RWPE1 (cell line): ENCODE data around the gene MAD2L1BP.
"Not testable (repeated sequence)": the region's sequence is repeated elsewhere in the genome, so short reads cannot be mapped to it uniquely, and the experiment has no call there.

ENCODE experiments used
- CTCF ChIA-PET: fragments of 350-600 bp; sonication (Branson Sonifier 250); formaldehyde crosslinking; extraction: SDS; loops from one replicate; lab custom pipeline; 2021; lab: Yijun Ruan, JAX
- POLR2A ChIA-PET: fragments of 400-600 bp; formaldehyde crosslinking; extraction: SDS; loops from one replicate; lab custom pipeline; 2020; ENCODE audit warnings: antibody characterized with exemption; ENCODE audit not compliant: low non-redundant PET; lab: Yijun Ruan, JAX
- DNase-seq: peaks from one replicate; pipeline ENCODE4 v3.0.0; 2012; ENCODE audit warnings: low spot score
- H3K27ac ChIP-seq: fragments of 450-650 bp; 2 replicates; pipeline ENCODE4 v1.5.1; 2017
- TF ChIP-seq, protein P1 (sequence below): fragments of 450-650 bp; conservative IDR thresholded peaks from 2 replicates; pipeline ENCODE4 v1.5.1; 2017; ENCODE audit warnings: low read depth, mild to moderate bottlenecking

Gene MAD2L1BP, protein sequence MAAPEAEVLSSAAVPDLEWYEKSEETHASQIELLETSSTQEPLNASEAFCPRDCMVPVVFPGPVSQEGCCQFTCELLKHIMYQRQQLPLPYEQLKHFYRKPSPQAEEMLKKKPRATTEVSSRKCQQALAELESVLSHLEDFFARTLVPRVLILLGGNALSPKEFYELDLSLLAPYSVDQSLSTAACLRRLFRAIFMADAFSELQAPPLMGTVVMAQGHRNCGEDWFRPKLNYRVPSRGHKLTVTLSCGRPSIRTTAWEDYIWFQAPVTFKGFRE

DNA sequence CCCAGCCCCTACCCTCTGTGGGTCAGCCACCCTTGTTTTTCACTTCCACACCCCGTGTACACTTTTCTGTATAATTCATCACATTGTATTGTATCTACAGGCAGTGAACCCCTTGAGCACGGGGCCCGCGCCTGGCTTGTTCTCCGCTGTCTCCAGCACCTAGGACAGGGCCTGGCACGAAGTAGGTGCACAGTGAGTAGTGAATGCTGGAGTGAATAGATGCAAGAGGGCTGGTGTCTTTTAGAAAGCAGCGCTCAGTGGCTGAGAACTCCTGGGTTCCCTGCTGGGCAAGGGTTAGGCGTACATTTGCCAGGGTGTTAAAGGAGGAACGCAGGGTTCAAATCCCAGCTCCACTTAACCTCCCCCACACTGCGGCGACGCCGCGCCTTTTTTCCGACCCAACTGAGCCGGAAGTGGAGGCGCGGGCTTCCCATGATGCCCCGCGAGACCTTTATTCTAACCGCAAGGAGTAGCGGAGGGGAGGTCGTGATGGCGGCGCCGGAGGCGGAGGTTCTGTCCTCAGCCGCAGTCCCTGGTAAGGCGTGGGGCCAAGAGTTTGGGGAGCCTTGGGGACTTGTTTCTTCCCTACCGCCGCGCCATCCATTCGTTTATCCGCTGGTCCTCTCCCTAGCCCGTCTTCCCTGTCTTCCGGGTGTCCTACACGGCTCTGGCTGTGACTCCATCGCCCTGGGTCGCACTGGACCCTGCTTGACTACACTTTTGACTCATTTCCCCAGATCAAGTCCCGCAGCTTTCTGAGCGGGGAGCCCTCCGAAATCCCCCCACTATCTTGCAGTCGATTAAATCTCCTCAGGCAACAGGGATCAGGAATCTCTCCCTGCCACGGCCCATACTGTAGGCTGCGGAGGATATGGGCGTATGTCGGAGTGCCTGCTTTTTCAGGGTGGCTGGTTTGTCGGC, at the start of gene MAD2L1BP:
MAD2L1BP (plus strand) TSS at position 454 of the 921 bp plus-strand sequence; CDS start at position 490, 36 bp downstream.
- DNase-seq, result peak; percentile 63
- POLR2A ChIA-PET, result interaction anchor here (1.2 kb wide), 1 partner anchor 8 kb away, joined by 3 read pairs; no protein-coding TSS in a partner anchor
- TF ChIP-seq, protein P1, sequence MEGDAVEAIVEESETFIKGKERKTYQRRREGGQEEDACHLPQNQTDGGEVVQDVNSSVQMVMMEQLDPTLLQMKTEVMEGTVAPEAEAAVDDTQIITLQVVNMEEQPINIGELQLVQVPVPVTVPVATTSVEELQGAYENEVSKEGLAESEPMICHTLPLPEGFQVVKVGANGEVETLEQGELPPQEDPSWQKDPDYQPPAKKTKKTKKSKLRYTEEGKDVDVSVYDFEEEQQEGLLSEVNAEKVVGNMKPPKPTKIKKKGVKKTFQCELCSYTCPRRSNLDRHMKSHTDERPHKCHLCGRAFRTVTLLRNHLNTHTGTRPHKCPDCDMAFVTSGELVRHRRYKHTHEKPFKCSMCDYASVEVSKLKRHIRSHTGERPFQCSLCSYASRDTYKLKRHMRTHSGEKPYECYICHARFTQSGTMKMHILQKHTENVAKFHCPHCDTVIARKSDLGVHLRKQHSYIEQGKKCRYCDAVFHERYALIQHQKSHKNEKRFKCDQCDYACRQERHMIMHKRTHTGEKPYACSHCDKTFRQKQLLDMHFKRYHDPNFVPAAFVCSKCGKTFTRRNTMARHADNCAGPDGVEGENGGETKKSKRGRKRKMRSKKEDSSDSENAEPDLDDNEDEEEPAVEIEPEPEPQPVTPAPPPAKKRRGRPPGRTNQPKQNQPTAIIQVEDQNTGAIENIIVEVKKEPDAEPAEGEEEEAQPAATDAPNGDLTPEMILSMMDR, result no peak
- peak within 1 kb of the TSS; percentile 80 for H3K27ac ChIP-seq
- CTCF ChIA-PET, result interaction anchor here (1.1 kb wide), 1 partner anchor 32 kb away, joined by 5 read pairs; no protein-coding TSS in a partner anchor

DNA sequence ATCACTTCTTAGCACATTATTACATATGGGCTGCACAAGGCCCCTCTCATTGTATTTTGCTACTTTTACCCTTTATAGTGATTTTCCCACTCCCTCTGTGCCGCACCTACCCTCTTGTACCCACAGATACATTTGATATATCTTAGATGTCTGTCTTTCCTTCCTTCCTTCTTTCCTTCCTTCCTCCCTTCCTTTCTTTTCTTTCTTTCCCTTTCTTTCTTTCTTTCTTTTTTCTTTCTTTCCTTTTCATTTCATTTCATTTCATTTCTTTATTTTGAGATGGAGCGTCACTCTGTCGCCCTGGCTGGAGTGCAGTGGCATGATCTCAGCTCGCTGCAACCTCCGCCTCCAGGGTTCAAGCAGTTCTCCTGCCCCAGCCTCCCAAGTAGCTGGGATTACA, 47.4 kb upstream of the MAD2L1BP start:
- POLR2A ChIA-PET, result no interaction called here
- H3K27ac ChIP-seq, result no peak overlapping the region
- CTCF ChIA-PET, result no interaction called here
- TF ChIP-seq, protein P1, result no peak
- no peak for DNase-seq

DNA sequence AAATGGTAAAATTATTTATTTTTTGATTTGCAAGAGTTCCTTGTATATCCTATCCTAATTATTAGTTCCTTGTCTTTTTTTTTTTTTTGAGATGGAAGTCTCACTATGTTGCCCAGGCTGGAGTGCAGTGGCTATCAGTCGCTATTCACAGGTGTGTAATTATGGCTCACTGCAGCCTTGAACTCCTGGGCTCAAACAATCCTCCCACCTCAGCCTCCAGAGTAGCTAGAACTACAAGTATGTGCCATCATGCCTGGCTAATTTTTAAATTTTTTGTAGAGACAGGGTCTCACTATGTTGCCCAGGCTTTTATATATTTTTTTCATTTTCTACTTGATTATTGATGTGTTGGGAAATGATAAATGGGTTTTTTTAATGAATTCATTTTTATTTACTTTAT, 46.1 kb upstream of the MAD2L1BP start:
- POLR2A ChIA-PET, DNase-seq, H3K27ac ChIP-seq: not testable (repeated sequence)
- CTCF ChIA-PET, result interaction anchor here (0.6 kb wide), 1 partner anchor 11 kb away, joined by 4 read pairs; no protein-coding TSS in a partner anchor

DNA sequence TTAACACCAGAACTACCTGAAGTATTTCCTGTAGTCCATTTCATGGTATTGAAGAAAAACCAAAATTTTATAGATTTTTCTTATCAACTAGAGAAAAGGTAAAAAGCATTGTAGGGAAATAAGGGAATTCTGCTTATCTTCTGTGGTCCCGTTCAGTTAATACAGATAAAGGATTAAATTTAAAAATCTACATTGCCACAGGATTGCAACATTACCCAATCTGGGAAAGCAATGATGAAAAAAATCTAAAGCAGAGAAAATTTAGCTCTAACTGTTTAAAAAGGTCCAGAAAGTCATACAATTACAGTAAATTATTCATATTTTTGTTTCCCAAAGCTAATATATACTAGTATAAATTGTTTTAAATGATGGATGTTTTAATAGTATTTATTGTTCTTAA, 41.7 kb upstream of the MAD2L1BP start:
- no peak for DNase-seq
- TF ChIP-seq, protein P1, result no peak
- CTCF ChIA-PET, result interaction anchor here (0.5 kb wide), 1 partner anchor 23 kb away, joined by 8 read pairs; no protein-coding TSS in a partner anchor
- no peak overlapping the region for H3K27ac ChIP-seq
- POLR2A ChIA-PET, result no interaction called here

DNA sequence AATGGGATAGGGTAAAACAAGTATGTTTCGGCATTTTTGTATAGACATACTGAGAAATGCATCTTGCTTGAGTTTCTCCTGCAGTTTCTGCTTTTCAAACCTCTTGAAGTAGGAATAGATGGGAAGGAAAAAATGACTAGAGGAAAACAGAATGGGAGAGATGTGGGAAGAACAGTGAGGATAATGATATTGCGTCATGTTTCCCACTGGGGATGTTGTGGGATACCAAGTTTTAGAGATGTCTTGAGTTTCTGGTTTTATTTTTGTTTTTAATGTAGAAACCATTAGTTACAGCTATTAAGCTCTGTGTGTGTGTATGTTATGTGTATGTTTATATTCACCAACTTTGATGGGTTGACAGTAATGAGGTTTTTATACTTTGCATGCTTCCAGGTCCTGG, 35.0 kb upstream of the MAD2L1BP start:
- DNase-seq, result no peak
- ChIA-PET CTCF (interaction anchor here (0.7 to 1.0 kb wide), 2 partner anchors 8 to 11 kb away, joined by 4 to 7 read pairs; no protein-coding TSS in a partner anchor), POLR2A (no interaction called here)
- TF ChIP-seq, protein P1, result no peak
- no peak overlapping the region for H3K27ac ChIP-seq

DNA sequence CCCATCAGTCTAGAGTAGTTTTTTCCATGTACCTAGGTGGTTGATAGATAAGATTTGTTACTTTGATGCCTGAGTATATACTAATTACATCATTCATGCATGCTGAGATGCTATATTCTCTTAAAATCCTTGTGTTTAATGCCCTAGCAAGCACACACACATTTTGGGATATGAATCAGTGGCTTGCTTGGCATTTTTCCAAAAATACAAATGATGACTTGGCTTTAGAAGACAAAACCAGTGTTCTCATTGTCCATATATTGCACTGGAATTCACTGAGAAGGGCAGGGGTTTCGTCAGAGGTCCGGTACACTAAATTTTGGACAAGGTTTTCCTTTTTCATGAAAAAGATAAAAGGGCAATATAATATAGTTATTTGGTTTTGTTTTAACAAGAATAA, 31.5 kb upstream of the MAD2L1BP start:
- POLR2A ChIA-PET, result no interaction called here
- TF ChIP-seq, protein P1, result no peak
- peak; percentile 38 for DNase-seq
- CTCF ChIA-PET, result no interaction called here
- H3K27ac ChIP-seq, result no peak overlapping the region
